ENCODE data around the gene SLC35B2.

GRCh38 chr6:44217332-44218143 is 39.8 kb downstream of the SLC35B2 start:
- TF ChIP-seq, protein P1, sequence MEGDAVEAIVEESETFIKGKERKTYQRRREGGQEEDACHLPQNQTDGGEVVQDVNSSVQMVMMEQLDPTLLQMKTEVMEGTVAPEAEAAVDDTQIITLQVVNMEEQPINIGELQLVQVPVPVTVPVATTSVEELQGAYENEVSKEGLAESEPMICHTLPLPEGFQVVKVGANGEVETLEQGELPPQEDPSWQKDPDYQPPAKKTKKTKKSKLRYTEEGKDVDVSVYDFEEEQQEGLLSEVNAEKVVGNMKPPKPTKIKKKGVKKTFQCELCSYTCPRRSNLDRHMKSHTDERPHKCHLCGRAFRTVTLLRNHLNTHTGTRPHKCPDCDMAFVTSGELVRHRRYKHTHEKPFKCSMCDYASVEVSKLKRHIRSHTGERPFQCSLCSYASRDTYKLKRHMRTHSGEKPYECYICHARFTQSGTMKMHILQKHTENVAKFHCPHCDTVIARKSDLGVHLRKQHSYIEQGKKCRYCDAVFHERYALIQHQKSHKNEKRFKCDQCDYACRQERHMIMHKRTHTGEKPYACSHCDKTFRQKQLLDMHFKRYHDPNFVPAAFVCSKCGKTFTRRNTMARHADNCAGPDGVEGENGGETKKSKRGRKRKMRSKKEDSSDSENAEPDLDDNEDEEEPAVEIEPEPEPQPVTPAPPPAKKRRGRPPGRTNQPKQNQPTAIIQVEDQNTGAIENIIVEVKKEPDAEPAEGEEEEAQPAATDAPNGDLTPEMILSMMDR (IDR thresholded peaks at IDR 0.05) = no peak
- no peak for TF ChIP-seq REST (IDR thresholded peaks at IDR 0.05; ENCODE audit: low read depth, low read length)
- TF ChIP-seq EP300 (IDR thresholded peaks at IDR 0.05; ENCODE audit: borderline replicate concordance in 1 of 2, low read depth in 1 of 2, low read length in 1 of 2) = no peak
- TF ChIP-seq POLR2AphosphoS5 (IDR thresholded peaks at IDR 0.05; ENCODE audit: low read depth, low read length) = no peak
- TF ChIP-seq FOXM1 (IDR thresholded peaks at IDR 0.05; ENCODE audit: low read depth) = no peak
- no peak for TF ChIP-seq GATA2 (CRISPR knock-in tag; IDR thresholded peaks at IDR 0.05)
- no peak for TF ChIP-seq JUND (IDR thresholded peaks at IDR 0.05)
- TF ChIP-seq YY1 (IDR thresholded peaks at IDR 0.05; ENCODE audit: low read depth) = no peak
